GM19193 (cell line): ENCODE data around the gene SCPEP1.

Experiments
- POLR2A ChIP-seq: IDR thresholded peaks from 4 replicates; pipeline ENCODE4 v1.6.1; 2011; ENCODE audit not compliant: insufficient read depth, insufficient read length; ENCODE audit errors: extremely low read depth

SCPEP1 gene

DNA sequence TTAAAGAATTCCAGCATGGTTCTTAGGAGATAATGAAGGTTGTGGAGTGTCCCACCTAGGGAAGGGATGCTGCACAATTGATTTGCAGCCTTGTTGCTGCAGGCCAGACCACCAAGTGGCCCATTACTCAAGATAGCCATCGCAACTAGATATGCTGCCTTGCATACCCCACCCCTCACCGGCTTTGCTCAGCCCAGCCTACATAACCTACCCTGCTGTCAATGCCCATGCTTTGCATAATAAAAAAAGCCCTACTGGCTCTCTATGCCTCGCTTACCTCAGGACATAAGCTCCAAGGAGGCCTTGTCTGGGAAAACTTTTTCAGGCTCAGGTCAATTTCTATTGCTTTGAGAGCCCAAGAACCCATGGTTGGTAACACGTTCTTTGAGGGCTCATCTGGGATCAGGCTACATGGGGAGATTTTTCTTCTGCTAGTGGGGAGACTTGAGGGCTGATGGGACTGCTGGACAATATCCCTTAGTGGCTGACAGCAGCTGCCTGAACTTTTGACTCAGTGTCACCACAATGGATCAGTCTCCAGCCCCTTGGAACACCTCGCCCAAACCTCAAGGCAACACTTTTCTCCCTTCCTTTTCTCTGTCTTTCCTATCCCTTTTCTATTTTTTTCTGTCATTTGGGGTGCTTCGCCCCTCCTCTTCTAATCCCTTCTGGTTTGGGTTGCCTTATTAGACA, 38.3 kb downstream of the SCPEP1 start:
- no peak for TF ChIP-seq POLR2A

DNA sequence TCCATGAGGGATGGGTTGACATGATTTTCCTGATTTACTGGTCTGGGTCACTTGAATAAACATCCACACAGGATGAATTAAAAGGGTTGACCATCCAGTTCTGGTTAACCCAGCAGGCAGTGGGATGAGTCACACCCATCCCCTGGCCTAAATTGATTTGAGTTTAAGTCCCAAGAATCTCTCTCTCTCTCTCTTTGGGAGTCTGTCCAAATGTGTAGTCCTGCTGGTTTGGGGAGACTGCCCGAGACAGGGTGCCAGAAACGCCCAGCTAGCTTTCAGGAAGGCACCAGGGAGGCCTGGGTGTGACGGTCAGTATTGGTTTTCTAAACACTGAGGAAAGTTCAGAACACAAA, 38.8 kb downstream of the SCPEP1 start:
- no peak for TF ChIP-seq POLR2A

DNA sequence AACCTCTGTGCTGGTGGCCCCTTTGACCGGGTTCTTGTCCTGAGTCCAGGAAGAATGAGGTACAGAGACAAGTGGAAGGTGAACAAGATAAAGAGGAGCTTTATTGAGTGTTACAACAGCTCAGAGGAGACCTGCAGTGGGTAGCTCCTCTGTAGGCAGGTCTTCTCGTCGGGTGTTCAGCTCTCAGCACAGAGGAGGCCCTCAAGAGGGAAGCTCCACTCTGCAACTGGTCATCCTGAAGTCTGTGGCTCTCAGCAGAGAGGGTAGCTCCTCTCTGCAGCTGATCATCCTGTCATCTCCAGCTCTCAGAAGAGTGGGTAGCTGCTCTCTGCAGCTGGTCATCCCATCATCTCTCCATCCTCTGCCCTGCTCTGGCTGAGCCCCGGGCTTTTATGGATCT, 39.7 kb downstream of the SCPEP1 start:
- TF ChIP-seq POLR2A: no peak

DNA sequence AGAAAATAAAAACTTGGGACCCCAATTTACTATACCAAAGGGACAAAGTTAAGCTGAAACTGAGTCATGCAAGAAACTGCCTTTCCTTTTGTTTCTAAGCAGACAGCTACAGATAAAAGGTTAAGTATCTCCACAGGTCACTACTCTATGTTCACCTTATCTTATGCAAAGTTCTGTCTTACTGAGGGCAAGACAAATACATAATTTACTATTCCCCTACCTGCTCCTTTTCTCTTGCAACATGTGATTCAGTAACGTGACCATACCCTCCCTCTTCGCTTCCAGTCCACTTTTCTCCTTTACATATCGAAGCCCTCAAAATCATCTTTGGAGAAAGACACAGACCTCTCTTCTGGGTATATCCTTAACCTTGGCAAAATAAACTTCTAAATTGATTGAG, 42.3 kb downstream of the SCPEP1 start:
- TF ChIP-seq POLR2A: no peak

DNA sequence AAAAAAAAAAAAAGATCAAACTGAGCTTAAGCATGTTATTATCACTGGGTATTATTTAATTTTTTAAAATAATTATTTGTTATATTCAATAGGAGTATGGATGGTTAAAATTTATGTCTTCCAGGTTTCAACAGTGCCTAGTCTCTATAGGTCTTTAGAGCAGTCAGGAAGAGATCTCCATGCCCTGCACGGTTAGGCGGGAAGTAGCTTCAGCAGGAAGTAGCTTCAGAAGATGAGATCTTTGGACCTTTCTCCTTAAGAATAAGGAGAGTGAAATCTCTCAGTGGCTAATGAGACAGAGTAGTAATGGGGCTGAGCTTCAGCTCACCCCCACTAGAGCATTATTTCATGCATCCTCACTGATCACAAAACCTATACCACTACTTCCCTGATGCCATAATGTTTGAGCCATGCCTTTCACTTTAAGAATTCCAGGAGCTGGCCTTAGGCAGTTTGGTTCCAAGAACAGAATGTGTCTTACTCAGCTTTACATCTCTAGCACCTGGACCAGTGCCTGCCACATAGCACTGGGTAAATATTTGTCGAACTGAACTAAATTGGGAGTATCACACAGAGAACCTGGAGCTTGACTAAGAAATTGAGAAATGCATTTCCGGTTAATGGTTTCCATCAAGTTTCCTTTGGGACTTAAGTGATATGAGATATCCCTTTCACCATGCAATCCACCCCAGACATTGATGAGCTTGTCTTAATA, 43.5 kb downstream of the SCPEP1 start:
- TF ChIP-seq POLR2A: no peak

DNA sequence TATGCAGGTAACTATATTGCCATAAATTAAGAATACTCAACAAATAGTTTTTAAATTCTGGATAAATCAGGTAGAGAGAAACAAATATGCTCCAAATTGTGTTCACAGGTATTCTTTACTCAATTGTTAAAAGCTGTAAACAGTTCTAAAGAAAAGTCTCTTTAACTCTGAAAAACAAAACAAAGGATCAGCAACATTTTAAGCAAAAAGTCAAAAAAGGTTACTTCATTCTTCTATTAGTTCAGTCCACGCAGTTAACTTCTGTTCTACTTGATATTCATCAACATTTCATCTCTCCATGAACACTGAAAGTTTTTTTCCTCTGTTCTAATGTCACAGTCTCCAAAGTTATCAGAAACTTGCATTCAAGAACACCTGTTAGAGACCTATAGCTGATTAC, 47.9 kb downstream of the SCPEP1 start:
- TF ChIP-seq POLR2A: no peak

DNA sequence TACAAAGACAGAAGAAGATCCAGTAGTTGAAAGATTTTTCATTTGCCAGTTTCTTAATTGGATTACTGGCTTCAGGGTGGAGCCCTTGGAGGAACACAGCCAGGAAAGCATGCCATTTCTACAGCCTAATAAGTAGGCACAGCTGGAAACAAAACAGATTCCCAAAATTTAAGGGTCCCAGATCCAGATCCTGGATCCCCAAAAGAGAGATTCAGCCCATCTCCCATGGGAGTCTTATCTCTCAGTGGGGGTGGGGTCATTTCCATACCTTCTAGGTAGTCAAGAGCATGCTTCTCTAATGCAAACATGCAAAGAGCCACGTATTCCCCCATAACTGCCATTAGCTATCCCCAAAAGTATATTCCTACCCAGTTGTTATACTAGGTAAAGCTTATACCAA, 49.9 kb downstream of the SCPEP1 start:
- no peak for TF ChIP-seq POLR2A

DNA sequence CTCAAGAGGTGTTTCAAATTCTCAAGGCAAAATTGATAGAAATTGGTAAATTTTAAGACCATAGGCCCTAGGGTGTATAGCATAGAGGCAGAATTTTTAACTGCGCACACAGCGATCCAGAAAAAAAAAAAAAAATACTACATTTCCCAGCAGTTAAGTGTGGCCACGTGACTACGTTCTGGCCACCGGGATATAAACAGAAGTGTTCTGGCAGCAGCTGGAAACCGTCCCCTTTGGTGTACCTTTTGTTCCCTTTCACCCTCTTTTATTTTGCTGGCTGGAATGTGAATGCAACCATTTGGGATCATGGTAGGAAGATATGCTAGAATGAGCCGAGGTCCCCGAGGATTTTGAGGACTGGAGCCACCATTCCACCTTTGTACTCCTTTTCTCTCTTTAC, 54.4 kb downstream of the SCPEP1 start:
- TF ChIP-seq POLR2A: no peak

DNA sequence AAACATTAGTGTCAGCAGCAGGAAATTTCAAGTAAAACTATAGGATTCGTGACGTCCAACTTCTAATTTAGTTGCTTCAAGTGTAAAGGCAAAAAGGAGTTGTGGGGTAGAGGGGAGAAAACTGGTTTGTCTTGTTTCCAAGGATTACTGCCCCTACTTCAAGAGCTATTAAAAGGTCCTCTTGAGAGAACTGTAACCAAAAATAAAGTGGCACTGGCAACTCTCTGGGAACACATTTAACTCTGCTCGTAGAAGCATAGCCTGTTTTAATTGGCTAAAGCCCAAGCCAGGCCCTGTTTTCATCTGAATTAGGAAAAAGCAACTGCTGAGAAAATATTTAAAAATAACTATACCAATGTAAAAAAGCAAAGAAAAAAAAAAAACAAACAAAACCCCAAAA, 55.4 kb downstream of the SCPEP1 start:
- no peak for TF ChIP-seq POLR2A

DNA sequence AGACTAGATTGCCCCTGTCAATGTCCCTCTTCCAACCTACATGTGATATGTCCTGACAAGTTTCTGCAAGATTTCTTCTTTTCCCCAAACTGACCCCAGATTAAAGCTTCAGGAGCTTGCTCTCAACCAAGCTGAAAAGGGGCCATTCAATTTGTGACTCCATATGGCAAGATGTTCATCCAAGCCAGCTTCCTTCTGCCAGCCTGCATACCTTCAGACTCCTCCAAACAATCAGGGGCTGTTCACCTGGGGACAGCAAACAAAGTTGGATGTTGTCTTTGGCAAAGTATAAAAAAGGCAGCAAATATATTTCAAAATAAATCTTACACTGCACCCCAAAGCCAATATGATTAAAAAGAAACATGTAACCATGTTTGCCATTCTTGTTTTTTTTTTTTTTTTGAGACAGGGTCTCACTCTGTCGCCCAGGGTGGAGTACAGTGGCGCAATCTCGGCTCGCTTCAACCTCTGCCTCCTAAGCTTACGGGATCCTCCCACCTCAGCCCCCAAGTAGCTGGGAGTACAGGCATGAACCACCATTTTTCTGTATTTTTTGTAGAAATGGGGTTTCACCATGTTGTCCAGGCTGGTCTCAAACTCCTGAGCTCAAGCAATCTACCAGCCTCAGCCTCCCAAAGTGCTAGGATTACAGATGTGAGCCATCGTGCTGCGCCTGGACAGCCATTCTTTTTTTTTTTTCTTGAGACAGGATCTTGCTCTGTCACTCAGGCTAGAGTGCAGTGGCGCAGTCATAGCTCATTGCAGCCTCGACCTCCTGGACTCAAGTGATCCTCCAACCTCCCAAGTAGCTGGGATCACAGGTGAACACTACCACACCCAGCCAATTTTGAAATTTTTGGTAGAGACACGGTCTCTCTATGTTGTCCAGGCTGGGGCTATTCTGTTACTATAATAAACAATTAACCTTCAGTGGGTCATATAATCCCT, 57.1 kb downstream of the SCPEP1 start:
- no peak for TF ChIP-seq POLR2A

DNA sequence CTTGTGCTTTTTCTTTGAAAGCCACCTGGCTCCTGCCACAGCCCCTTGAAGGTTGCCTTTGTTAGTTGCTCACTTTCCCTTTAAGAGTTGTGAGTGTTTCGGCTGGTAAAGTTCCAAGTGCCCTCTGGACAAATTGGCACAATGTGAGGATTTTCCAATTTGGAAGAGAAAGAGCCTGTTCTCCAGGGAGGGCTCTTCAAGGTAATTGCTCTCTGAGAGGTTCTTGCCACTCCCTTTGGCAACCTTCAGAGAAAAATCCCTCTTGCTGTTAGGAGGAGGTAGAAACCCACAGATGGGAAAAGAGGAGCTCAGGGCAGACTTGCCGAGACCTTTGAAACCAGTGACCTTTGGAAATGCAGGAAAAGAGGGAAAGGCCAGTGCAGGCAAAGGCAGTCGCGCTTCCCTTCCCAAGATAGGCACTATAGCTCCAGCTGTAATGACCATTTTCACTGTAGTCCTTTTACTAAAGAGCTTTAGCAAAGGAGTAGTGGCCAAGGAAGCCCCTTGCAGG, 58.1 kb downstream of the SCPEP1 start:
- TF ChIP-seq POLR2A: no peak

DNA sequence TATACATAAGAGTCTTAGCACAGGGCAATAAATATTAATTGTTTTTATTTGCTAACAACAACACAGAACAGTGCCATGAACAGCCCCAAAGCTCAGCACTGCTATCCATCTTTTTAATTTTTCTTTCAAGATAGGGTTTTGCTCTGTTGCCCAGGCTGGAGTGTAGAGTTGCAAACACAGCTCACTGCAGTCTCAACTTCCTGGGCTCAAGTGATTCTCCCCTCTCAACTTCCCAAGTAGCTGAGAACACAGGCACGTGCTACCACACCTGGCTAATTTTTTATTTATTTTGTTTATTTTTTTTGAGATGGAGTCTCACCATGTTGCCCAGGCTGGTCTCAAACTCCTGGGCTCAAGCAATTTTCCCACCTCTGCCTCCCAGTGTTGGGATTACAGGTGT, 59.5 kb downstream of the SCPEP1 start:
- no peak for TF ChIP-seq POLR2A

DNA sequence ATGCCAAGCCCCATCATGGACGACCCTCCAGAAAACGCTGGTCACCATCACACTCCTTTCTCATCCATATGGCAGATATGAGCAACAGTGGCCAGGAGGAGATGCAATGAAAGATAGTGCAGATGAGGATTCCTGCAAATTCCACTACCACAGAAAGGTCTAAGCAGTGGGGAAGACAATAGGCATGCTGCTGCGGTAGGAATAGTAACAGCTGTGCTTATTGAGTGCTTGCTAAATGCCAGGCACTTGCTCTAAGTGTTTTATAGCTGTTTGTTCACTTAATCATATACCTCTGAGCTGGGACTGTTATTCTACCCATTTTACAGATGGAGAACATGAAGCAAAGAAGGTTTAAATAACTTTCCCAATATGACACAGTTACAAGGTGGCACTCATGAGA, 60.6 kb downstream of the SCPEP1 start:
- no peak for TF ChIP-seq POLR2A

DNA sequence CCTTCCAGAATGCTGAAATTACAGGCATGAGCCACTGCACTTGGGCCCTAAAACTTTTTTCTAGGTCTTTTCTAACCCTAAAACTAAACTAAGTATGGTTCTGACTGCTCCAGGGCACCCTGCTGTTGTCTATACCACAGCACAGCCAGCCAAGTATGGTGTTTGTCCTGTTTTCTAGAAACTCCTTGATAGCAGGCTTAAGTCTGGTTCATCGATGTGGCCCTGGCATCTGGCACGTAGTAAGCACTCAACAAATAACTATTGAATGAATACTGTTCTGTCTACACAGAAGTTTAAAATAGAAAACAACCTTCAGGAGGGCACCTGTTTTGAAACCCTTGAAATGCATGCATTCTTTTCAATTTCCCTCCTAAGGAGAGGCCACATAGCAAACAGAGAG, 62.6 kb downstream of the SCPEP1 start:
- no peak for TF ChIP-seq POLR2A

DNA sequence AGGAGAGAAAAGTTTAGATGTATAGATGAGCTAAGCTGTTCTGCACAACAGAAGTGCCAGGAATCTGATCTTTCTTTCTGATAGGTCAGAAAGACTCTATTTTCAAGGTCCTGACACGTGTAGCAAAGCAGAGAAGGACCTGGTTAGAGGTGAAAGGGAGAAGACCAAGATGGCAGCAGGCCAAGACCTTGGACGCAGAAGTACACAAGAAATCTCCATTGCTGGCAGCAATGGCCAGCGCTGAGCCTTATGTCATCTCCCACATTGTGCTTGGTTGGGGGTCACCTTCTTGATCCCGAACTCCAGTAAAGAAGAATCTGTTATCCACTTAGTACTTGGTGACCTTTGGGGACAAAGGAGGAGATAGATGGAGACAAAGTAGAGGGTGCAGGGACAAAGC, 65.3 kb downstream of the SCPEP1 start:
- no peak for TF ChIP-seq POLR2A
